Neural crest cell (in vitro differentiated cells): Measurements from ENCODE around the gene P4HA1. TPM values are rescaled to one million over a fixed set of nuclear protein-coding genes. Genes with fewer than 3 reads are reported as not detected.

Experiments
- DNase-seq: peaks from one replicate; pipeline ENCODE4 v3.0.0; 2021; ENCODE audit warnings: low read depth, mixed read lengths, low spot score
- H3K27ac Mint-ChIP-seq: one replicate; pipeline ENCODE4 v1.8.0; 2021; ENCODE audit warnings: mild to moderate bottlenecking, mixed read lengths; ENCODE audit not compliant: unreplicated experiment
- H3K27me3 Mint-ChIP-seq: 2 replicates; pipeline ENCODE4 v1.8.0; 2021; ENCODE audit warnings: low read depth, mild to moderate bottlenecking, mixed read lengths
- H3K36me3 Mint-ChIP-seq: 2 replicates; pipeline ENCODE4 v1.8.0; 2021; ENCODE audit warnings: low read depth, mild to moderate bottlenecking, mixed read lengths
- H3K4me1 Mint-ChIP-seq: 2 replicates; pipeline ENCODE4 v1.8.0; 2021; ENCODE audit warnings: mixed read lengths
- H3K4me3 Mint-ChIP-seq: one replicate; pipeline ENCODE4 v1.8.0; 2021; ENCODE audit warnings: mild to moderate bottlenecking, mixed read lengths
- H3K9me3 Mint-ChIP-seq: 2 replicates; pipeline ENCODE4 v1.8.0; 2021; ENCODE audit warnings: mixed read lengths
- total RNA-seq: library from RNA; stranded (reverse); gene quantifications from 2 replicates; pipeline ENCODE4 v1.2.1, GENCODE V29; 2021
- TF ChIP-seq, protein P1 (sequence below): fragments of 200-600 bp; sonication (generic); conservative IDR thresholded peaks from 2 replicates; pipeline ENCODE4 v1.5.0; 2021; ENCODE audit warnings: antibody characterized with exemption, mild to moderate bottlenecking

The P4HA1 gene
- total RNA-seq, 1 donor from 2014 or later = 32.2 TPM

DNA sequence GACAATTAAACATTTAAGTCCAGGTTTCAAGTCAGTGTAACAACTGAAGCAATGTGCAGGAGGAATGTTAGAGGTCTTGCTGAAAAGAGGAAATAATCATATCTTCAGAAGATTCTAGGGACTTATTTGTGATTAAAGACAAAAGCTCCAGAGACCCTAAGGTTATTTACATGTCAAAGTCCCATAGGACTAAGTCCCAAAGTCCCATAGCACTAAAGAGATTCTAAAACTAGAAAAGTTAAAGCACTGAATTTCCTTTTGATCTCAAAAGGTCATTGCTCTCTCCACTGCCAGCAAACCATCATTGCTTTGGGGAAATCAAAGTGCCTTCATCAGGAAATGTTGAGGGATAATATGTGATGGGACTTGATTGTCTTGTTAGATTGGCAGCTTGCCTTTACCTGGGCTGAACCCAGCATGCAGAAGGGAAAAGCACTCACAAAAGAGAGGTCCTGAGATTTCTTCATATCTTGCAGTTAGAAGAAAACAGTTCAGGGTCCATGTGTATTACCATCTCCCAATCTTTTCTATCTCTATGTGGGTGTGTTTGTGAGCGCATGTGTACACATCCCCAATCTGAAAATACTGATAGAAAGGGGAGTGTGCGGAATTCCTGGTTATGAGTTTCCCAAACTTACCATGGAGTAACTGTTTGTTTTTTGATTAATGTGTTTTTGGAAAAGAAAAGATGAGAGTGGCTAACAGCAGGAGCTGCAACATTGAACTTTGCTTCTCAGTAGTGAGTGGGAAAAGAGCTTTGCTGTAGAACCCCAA is 35.4 kb upstream of the P4HA1 start:
- Mint-ChIP-seq H3K36me3 (peaks cover 13% of the 10 kb centered on the region), H3K27ac (no peak overlapping the region), H3K4me3 (no peak overlapping the region), H3K4me1 (no peaks in the 10 kb centered on the region), H3K9me3 (no peaks in the 10 kb centered on the region), H3K27me3 (no peaks in the 10 kb centered on the region)
- DNase-seq = no peak
- TF ChIP-seq, protein P1, sequence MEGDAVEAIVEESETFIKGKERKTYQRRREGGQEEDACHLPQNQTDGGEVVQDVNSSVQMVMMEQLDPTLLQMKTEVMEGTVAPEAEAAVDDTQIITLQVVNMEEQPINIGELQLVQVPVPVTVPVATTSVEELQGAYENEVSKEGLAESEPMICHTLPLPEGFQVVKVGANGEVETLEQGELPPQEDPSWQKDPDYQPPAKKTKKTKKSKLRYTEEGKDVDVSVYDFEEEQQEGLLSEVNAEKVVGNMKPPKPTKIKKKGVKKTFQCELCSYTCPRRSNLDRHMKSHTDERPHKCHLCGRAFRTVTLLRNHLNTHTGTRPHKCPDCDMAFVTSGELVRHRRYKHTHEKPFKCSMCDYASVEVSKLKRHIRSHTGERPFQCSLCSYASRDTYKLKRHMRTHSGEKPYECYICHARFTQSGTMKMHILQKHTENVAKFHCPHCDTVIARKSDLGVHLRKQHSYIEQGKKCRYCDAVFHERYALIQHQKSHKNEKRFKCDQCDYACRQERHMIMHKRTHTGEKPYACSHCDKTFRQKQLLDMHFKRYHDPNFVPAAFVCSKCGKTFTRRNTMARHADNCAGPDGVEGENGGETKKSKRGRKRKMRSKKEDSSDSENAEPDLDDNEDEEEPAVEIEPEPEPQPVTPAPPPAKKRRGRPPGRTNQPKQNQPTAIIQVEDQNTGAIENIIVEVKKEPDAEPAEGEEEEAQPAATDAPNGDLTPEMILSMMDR = no peak

DNA sequence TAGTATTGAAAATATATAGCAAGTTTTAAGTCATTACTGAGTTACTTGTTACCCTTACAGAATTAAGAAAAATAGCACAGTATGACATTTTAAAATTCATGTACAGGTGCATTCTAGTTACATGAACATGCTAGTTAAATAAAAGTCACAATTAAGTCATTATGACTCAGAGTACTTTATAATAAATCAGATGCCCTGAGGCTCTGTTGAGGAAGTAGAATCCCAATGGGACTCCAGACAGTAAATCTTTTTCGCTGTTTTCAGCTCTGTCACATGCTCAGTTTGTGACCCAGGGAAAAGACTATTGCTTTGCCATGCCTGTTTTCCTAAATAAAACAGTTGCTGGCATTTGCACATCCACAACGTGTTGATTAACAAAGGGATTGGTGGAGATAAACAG is 34.6 kb upstream of the P4HA1 start:
- no peak for DNase-seq
- no peak overlapping the region for H3K27ac Mint-ChIP-seq
- peaks cover 9% of the 10 kb centered on the region for H3K36me3 Mint-ChIP-seq

DNA sequence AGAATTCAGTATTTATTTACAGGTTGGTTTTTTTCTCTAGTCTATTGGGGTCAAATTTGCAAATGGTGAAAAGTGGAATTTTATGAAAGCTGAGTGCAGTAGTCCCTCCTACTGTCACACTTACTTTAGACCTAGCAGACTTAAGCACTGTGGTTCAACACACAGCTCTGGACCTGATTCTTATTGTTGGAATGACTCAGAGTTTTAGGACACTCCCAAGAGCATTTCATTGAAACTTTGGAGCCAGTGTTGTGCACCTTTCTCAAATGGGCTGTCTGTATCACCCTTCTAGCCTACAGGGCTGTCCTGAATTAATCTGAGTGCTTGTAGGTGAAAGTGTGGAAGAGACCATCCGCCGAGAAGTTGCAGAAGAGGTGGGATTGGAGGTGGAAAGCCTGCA is 29.7 kb upstream of the P4HA1 start:
- Mint-ChIP-seq H3K36me3 (peaks cover 6% of the 10 kb centered on the region), H3K27ac (no peak overlapping the region), H3K27me3 (no peaks in the 10 kb centered on the region), H3K4me1 (no peaks in the 10 kb centered on the region), H3K4me3 (no peak overlapping the region), H3K9me3 (no peaks in the 10 kb centered on the region)
- DNase-seq = no peak
- TF ChIP-seq, protein P1 = no peak

More for the DNA sequence above, 34.6 kb upstream of the P4HA1 start:
- Mint-ChIP-seq H3K27me3 (no peaks in the 10 kb centered on the region), H3K4me1 (no peaks in the 10 kb centered on the region), H3K9me3 (no peaks in the 10 kb centered on the region), H3K4me3 (no peak overlapping the region)
- TF ChIP-seq, protein P1 = no peak

DNA sequence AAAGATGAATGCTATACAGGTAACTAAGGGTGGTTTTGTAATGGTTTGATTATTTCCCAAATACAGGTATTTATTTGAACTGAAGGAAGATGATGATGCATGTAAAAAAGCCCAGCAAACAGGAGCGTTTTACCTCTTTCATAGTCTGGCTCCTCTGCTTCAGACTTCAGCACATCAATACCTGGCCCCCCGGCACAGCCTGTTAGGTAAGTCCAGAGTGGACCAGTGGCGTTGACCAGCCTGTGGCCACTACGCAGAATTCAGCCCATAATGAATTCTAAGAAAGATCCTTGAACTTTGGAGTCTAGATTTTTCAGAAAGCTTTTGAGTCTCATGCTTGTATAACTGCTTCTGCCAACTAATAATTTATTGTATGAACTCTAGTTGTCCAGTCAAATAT is 23.3 kb upstream of the P4HA1 start:
- Mint-ChIP-seq H3K27ac (no peak overlapping the region), H3K9me3 (no peaks in the 10 kb centered on the region), H3K36me3 (peaks cover 2% of the 10 kb centered on the region), H3K4me1 (no peaks in the 10 kb centered on the region), H3K4me3 (no peak overlapping the region), H3K27me3 (no peaks in the 10 kb centered on the region)
- TF ChIP-seq, protein P1 = no peak
- DNase-seq = no peak

DNA sequence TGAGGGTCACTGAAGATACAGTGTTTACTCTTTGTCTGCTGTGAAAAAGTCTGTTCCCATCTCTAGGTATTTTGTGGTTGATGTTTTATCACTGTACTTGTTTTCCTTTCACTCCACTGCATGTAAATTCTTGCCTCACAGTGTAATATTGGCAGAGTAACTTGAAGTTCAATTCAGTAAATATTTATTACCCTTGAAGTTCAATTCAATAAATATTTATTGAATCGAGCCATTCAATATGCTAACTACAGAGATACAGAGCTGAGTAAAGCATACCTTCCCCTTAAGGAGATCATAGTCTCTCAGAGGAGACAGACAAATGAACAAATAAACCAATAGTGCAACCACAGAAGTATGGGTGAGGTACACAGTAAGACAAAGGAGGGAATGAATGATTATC is 22.8 kb upstream of the P4HA1 start:
- no peaks in the 10 kb centered on the region for H3K4me1 Mint-ChIP-seq
- no peak overlapping the region for H3K4me3 Mint-ChIP-seq
- peaks cover 2% of the 10 kb centered on the region for H3K36me3 Mint-ChIP-seq
- no peaks in the 10 kb centered on the region for H3K9me3 Mint-ChIP-seq
- DNase-seq = no peak
- H3K27ac Mint-ChIP-seq = no peak overlapping the region
- TF ChIP-seq, protein P1 = no peak
- no peaks in the 10 kb centered on the region for H3K27me3 Mint-ChIP-seq
